MM.1S (cell line): ENCODE measurements around the gene PLCB4.

Experiments used
- DNase-seq: peaks from one replicate; pipeline ENCODE4 v3.0.0-alpha.2; 2015
- H2AFZ ChIP-seq: fragments of 300-600 bp; sonication (generic); 2 replicates; pipeline ENCODE4 v1.6.0; 2016; ENCODE audit warnings: antibody characterized with exemption, low read length
- H3F3A ChIP-seq: fragments of 300-600 bp; sonication (generic); 2 replicates; pipeline ENCODE4 v1.6.1; 2016; ENCODE audit warnings: mild to moderate bottlenecking, antibody characterized with exemption, low read length, moderate library complexity, mixed read lengths; ENCODE audit not compliant: insufficient read depth
- H3K27ac ChIP-seq: fragments of 300-600 bp; sonication (generic); 2 replicates; pipeline ENCODE4 v1.5.1; 2016; ENCODE audit warnings: mild to moderate bottlenecking, low read length
- H3K27me3 ChIP-seq: fragments of 300-600 bp; sonication (generic); replicated peaks from 2 replicates; pipeline ENCODE4 v1.6.0; 2016; ENCODE audit warnings: low read length; ENCODE audit not compliant: insufficient read depth
- H3K36me3 ChIP-seq: fragments of 300-600 bp; sonication (generic); replicated peaks from 2 replicates; pipeline ENCODE4 v1.6.1; 2016; ENCODE audit warnings: mild to moderate bottlenecking, low read length, mixed read lengths; ENCODE audit not compliant: insufficient read depth
- H3K4me1 ChIP-seq: fragments of 300-600 bp; sonication (generic); 2 replicates; pipeline ENCODE4 v1.6.1; 2016; ENCODE audit warnings: low read length, mixed read lengths
- H3K4me2 ChIP-seq: fragments of 300-600 bp; sonication (generic); 2 replicates; pipeline ENCODE4 v1.6.0; 2016; ENCODE audit warnings: low read depth, low read length
- H3K4me3 ChIP-seq: fragments of 300-600 bp; sonication (generic); 2 replicates; pipeline ENCODE4 v1.5.1; 2016; ENCODE audit warnings: low read length, mixed read lengths
- H3K79me2 ChIP-seq: fragments of 300-600 bp; sonication (generic); 2 replicates; pipeline ENCODE4 v1.6.1; 2016; ENCODE audit warnings: mixed run types, low read length, mixed read lengths
- H3K9ac ChIP-seq: fragments of 300-600 bp; sonication (generic); 2 replicates; pipeline ENCODE4 v1.6.1; 2016; ENCODE audit warnings: low read length, mixed read lengths
- H3K9me2 ChIP-seq: fragments of 300-600 bp; sonication (generic); replicated peaks from 2 replicates; pipeline ENCODE4 v1.6.1; 2016; ENCODE audit warnings: mild to moderate bottlenecking, low read length, mixed read lengths; ENCODE audit not compliant: insufficient read depth
- H3K9me3 ChIP-seq: fragments of 300-600 bp; sonication (generic); replicated peaks from 2 replicates; pipeline ENCODE4 v1.6.1; 2016; ENCODE audit warnings: mild to moderate bottlenecking, low read length, mixed read lengths; ENCODE audit not compliant: insufficient read depth
- H4K20me1 ChIP-seq: fragments of 300-600 bp; sonication (generic); 2 replicates; pipeline ENCODE4 v1.6.1; 2016; ENCODE audit warnings: mild to moderate bottlenecking, low read length, moderate library complexity, mixed read lengths; ENCODE audit not compliant: insufficient read depth
- CTCF ChIP-seq: fragments of 300-600 bp; sonication (generic); IDR thresholded peaks from 2 replicates; pipeline ENCODE4 v1.5.1; 2016; ENCODE audit warnings: antibody characterized with exemption, low read length, mixed read lengths
- EZH2 ChIP-seq: fragments of 300-600 bp; sonication (generic); optimal IDR thresholded peaks from 2 replicates; pipeline ENCODE3; 2017; ENCODE audit warnings: low read depth, mild to moderate bottlenecking, antibody characterized with exemption, low read length, mixed read lengths
- EZH2phosphoT487 ChIP-seq: fragments of 300-600 bp; sonication (generic); IDR thresholded peaks from 2 replicates; pipeline ENCODE4 v1.6.1; 2018; ENCODE audit warnings: antibody characterized with exemption, low read length

The PLCB4 gene

GRCh38 chr20:9134346-9134745 lies 65.5 kb downstream of the PLCB4 start:
- Histone ChIP-seq H3K4me3 (no peak overlapping the region), H4K20me1 (no peaks in the 10 kb centered on the region), H3K4me1 (no peaks in the 10 kb centered on the region), H3K4me2 (no peak overlapping the region), H2AFZ (no peak overlapping the region), H3F3A (no peaks in the 10 kb centered on the region), H3K27me3 (no peaks in the 10 kb centered on the region), H3K36me3 (no peaks in the 10 kb centered on the region), H3K27ac (no peak overlapping the region), H3K9me3 (no peaks in the 10 kb centered on the region), H3K9me2 (no peaks in the 10 kb centered on the region), H3K79me2 (no peaks in the 10 kb centered on the region), H3K9ac (no peak overlapping the region)
- no peak for TF ChIP-seq EZH2
- no peak for TF ChIP-seq CTCF
- TF ChIP-seq EZH2phosphoT487: no peak
- no peak for DNase-seq

- no peaks in the 10 kb centered on the region for H4K20me1 ChIP-seq
- no peaks in the 10 kb centered on the region for H3F3A ChIP-seq
- no peak overlapping the region for H3K9ac ChIP-seq
- no peaks in the 10 kb centered on the region for H3K27me3 ChIP-seq
- TF ChIP-seq EZH2phosphoT487 (no peak), EZH2 (no peak), CTCF (no peak)
- no peaks in the 10 kb centered on the region for H3K36me3 ChIP-seq
- no peak overlapping the region for H2AFZ ChIP-seq
- H3K27ac ChIP-seq: no peak overlapping the region
- DNase-seq: no peak
- no peaks in the 10 kb centered on the region for H3K9me2 ChIP-seq
- H3K4me3 ChIP-seq: no peak overlapping the region
- no peaks in the 10 kb centered on the region for H3K4me1 ChIP-seq
- no peaks in the 10 kb centered on the region for H3K9me3 ChIP-seq
- no peak overlapping the region for H3K4me2 ChIP-seq
- H3K79me2 ChIP-seq: no peaks in the 10 kb centered on the region
Measured at GRCh38 chr20:9136114-9136513, 67.2 kb downstream of the PLCB4 start.

GRCh38 chr20:9137001-9137400 lies 68.1 kb downstream of the PLCB4 start:
- Histone ChIP-seq H2AFZ (no peak overlapping the region), H3K9ac (no peak overlapping the region), H4K20me1 (no peaks in the 10 kb centered on the region), H3K9me2 (no peaks in the 10 kb centered on the region), H3K36me3 (no peaks in the 10 kb centered on the region), H3K9me3 (no peaks in the 10 kb centered on the region), H3K4me2 (no peak overlapping the region), H3K27ac (no peak overlapping the region), H3K79me2 (no peaks in the 10 kb centered on the region), H3F3A (no peaks in the 10 kb centered on the region), H3K4me3 (no peak overlapping the region), H3K27me3 (no peaks in the 10 kb centered on the region), H3K4me1 (no peaks in the 10 kb centered on the region)
- no peak for DNase-seq
- TF ChIP-seq EZH2phosphoT487 (no peak), CTCF (no peak), EZH2 (no peak)
